HuH-7 (cell line): ENCODE results near the gene CAMSAP3.

Source experiments
- DNase-seq: peaks from one replicate; pipeline ENCODE4 v3.0.0; 2011; ENCODE audit warnings: low spot score

Gene CAMSAP3, protein sequence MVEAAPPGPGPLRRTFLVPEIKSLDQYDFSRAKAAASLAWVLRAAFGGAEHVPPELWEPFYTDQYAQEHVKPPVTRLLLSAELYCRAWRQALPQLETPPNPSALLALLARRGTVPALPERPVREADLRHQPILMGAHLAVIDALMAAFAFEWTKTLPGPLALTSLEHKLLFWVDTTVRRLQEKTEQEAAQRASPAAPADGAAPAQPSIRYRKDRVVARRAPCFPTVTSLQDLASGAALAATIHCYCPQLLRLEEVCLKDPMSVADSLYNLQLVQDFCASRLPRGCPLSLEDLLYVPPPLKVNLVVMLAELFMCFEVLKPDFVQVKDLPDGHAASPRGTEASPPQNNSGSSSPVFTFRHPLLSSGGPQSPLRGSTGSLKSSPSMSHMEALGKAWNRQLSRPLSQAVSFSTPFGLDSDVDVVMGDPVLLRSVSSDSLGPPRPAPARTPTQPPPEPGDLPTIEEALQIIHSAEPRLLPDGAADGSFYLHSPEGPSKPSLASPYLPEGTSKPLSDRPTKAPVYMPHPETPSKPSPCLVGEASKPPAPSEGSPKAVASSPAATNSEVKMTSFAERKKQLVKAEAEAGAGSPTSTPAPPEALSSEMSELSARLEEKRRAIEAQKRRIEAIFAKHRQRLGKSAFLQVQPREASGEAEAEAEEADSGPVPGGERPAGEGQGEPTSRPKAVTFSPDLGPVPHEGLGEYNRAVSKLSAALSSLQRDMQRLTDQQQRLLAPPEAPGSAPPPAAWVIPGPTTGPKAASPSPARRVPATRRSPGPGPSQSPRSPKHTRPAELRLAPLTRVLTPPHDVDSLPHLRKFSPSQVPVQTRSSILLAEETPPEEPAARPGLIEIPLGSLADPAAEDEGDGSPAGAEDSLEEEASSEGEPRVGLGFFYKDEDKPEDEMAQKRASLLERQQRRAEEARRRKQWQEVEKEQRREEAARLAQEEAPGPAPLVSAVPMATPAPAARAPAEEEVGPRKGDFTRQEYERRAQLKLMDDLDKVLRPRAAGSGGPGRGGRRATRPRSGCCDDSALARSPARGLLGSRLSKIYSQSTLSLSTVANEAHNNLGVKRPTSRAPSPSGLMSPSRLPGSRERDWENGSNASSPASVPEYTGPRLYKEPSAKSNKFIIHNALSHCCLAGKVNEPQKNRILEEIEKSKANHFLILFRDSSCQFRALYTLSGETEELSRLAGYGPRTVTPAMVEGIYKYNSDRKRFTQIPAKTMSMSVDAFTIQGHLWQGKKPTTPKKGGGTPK

DNA sequence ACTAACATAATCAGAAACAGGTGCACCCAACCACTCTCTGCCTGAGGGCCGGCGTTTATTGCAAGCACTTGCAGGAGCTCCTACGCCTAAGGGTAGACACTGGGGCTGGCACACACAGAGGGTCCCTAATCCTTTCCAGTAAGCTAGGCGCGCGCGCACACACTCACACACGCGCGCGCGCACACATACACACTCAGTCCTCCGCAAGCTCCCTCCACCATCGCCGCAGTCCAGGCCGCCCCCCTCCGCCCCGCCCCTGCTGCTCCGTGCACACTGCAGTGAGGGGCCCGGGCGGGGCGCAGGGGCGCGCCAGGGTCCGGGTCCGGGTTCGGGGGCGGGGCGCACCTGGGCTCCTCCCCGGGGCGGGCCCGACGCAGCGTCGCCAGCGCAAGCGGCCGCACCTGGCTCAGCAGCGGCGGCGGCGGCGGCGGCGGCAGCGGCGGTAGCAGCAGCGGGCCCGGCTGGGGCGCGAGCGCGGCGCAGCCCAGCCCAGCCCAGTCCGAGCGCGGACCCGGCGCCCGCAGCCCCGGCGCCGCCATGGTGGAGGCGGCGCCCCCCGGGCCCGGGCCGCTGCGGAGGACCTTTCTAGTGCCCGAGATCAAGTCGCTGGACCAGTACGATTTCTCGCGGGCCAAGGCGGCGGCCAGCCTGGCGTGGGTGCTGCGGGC, at the start of gene CAMSAP3:
Gene CAMSAP3, plus strand, starts transcription at position 398 of the 668 bp plus-strand sequence. Its CDS starts 140 bp downstream, at position 538.
- peak; percentile 75 for DNase-seq

DNA sequence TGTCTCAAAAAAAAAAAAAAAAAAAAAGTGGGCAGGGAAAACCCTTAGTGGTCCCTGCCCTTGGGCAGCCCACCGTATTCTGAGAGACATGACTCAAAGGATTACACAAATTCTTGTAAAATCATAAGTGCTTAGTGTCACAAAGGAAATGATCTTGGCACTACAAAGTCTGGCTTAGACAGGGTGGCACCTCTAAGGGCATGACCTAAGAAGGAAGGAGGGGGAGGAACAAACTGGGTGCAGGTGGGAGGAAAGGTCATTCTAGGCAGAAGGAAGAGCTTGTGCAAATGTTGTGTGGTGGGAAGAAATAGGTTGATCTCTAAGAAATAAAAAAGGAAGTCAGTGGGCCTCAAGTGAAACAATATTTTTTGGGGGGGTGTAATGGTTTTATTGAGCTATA, 49.8 kb upstream of the CAMSAP3 start:
- no peak for DNase-seq

DNA sequence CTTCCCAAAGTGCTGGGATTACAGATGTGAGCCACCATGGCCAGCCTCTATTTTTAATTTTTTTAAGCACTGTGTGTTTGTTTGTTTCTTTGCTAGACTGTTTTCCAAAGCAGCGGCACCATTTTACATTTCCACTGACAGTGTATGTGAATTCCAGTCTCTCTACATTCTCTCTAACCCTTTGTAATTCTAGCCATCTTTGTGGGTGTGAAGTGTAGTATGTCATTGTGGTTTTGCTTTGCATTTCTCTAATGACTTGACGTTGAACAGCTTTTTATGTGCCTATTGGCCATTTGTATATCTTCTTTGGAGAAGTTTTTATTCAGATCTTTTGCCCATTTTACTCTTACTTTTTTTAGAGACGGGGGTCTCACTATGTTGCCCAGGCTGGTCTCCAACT, 48.5 kb upstream of the CAMSAP3 start:
- no peak for DNase-seq

DNA sequence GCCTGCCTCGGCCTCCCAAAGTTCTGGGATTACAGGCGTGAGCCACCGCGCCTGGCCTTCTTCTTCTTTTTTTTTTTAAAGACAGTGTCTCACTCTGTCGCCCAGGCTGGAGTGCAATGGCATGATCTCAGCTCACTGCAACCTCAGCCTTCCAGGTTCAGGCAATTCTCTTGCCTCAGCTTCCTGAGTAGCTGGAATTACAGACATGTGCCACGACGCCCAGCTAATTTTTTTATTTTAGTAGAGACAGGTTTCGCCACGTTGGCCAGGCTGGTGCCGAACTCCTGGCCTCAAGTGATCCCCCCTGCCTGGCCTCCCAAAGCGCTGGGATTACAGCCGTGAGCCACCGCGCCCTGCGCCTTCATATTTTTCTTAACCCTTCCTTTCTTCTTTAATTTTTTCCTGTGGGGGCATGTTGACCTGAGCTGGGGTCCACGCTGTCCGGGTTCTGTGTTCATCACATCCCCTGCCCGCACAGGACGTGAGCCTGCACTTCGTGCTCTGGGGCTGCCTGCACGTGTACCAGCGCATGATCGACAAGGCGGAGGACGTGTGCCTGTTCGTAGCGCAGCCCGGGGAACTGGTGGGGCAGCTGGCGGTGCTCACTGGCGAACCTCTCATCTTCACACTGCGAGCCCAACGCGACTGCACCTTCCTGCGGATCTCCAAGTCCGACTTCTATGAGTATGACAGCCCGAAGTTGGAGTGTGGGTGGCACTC, 46.1 kb upstream of the CAMSAP3 start:
- no peak for DNase-seq

DNA sequence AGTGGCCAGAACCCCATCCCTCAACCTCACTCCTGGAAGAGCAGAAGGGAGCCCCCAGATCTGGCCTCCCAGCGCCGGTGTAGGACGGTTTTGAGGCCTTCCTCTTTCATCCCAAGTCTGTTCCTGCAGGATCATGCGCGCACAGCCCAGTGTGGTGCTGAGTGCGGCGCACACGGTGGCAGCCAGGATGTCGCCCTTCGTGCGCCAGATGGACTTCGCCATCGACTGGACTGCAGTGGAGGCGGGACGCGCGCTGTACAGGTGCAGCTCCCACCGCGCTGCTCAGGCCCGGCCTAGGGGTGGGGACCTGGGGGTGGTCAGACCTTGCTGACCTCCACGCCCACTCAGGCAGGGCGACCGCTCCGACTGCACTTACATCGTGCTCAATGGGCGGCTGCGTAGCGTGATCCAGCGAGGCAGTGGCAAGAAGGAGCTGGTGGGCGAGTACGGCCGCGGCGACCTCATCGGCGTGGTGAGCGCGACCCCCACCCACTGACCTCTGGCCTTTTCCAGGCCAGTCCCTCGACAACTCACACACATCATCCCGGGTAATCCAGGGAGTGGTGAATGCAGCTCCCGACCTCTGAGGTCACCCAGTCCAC, 45.4 kb upstream of the CAMSAP3 start:
- DNase-seq, result no peak

DNA sequence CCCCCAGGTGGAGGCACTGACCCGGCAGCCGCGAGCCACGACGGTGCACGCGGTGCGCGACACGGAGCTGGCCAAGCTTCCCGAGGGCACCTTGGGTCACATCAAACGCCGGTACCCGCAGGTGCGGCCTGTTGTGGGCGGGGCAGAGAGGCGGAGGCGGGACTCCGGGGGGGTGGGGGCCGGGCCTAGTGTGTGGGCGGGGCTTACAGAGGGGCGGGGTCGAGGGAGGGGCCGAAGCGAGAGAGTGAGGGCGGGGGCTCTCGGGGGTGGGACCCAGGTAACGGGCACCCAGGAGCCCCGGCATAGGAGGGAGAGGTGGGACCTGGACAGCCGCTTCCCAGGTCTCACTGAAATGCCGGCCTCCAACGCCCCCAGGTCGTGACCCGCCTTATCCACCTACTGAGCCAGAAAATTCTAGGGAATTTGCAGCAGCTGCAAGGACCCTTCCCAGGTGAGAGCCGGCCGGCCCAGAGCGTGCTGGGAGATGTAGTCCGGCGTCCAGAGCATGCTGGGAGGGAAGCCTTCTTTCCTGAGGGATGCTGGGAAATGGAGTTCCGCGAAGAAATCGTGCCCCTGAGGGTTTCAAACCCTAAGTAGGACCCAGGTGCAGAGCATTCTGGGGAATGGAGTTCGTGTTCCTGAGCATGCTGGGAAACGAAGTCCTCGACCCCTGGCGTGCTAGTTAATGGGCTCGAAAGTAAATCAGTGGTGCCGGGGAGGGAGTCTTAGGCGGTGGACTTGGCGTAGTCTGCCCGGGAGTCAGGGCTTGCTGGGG, 44.5 kb upstream of the CAMSAP3 start:
- peak; percentile 55 for DNase-seq

DNA sequence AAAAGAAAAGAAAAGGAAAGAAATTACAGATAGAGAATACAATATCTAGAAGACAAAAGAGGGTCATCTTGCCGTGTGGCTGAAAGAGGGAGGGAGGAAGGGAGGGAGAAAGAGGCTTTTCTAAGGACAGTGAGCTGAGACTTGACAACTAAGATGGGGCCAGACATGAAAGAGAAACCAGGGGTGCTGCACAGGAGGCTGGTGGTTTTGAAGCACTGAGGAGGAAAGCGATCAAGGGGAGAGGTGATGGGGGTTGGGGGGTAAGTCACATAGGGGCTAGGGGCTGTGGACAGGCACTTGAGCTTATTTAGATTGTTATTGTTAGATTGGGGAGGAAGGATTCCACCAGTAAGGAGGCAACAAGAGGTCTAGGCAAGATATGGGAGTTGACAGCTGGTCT, 42.9 kb upstream of the CAMSAP3 start:
- DNase-seq, result no peak

DNA sequence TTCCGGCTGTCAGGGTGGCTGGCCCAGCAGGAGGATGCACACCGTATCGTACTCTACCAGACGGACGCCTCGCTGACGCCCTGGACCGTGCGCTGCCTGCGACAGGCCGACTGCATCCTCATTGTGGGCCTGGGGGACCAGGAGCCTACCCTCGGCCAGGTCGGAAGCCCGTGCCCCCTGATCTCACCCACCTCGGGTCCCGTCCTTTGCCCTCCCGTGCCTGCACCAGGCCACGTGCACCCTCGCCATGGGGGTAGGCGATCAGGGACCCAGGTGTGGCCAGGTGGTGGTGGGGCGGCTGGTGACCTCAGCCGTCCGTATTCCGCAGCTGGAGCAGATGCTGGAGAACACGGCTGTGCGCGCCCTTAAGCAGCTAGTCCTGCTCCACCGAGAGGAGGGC, 41.1 kb upstream of the CAMSAP3 start:
- DNase-seq, result no peak

DNA sequence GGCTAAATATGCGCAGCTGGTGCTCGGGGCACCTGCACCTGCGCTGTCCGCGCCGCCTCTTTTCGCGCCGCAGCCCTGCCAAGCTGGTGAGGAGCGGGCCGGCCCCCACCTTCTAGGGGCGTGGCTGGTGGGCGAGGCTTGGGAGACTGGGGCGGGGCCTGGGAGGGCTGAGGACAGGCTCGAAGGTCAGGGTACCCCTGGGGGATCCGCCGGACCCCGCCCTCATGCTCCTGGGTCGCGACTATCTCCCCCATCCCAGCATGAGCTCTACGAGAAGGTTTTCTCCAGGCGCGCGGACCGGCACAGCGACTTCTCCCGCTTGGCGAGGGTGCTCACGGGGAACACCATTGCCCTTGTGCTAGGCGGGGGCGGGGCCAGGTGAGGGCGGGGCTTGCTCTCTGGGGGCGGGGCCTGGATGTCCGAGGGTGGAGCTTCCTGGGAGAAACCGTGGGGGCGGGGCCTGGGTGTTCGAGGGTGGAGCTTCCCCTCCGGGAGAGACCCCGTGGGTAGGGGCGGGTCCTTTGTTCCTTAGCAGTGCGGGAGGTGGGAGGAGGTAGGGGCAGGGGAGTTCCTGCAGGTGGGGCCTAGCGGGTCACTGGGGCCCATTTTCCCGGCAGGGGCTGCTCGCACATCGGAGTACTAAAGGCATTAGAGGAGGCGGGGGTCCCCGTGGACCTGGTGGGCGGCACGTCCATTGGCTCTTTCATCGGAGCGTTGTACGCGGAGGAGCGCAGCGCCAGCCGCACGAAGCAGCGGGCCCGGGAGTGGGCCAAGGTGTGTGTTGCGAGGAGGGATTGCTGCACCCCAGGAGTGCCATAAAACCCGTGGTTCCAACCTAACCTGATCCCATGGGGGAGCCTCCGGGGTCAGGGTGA, 40.4 kb upstream of the CAMSAP3 start:
- no peak for DNase-seq

DNA sequence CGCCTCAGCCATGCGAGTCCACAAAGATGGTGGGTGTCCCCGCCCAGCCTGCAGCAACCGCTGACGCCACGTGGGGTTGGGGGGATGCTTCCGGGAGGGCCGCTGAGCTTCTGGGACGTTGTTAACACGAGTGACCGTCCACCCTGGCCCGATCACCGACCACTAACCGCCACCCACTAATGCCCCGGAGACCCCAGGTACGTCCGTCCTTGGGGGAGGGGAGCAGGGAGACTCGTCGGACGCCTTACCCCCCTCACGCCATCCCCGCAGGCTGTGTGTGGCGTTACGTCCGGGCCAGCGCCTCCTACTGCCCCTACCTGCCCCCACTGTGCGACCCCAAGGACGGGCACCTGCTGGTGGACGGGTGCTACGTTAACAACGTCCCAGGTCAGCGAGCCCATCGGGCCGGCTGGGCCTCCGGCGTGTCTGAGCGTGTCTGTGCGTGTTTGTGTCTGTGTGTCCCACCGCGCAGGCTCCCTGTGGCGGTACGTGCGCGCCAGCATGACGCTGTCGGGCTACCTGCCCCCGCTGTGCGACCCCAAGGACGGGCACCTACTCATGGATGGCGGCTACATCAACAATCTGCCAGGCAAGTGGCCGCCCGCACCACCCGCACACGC, 38.9 kb upstream of the CAMSAP3 start:
- no peak for DNase-seq

DNA sequence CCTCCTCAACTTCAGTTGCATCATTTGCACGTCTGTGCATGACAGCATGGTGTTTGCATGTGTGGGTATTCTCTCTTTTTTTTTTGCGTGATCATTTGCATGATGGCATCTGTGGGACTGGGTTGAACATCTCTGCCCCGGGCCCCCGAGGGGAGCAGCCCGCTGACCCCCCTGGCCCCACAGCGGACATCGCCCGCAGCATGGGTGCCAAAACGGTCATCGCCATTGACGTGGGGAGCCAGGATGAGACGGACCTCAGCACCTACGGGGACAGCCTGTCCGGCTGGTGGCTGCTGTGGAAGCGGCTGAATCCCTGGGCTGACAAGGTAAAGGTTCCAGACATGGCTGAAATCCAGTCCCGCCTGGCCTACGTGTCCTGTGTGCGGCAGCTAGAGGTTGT, 37.0 kb upstream of the CAMSAP3 start:
- DNase-seq, result no peak

DNA sequence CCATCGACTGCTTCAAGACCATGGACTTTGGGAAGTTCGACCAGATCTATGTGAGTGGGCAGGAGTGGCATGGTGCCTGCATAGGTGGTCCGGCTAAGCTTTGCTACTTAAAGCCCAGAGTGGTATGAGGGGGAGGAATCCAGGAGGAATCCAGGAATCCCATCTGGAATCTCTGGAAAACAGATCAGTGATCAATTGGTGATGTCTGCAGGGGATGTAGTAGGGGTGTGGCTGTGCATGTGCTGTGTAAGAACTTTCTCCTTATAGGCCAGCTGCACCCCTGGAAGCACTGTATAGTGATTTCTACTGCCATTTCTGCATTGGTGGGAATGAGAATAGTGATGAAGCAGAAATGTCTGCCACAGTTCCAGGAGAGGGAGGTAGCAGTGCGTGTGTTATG, 36.6 kb upstream of the CAMSAP3 start:
- no peak for DNase-seq

DNA sequence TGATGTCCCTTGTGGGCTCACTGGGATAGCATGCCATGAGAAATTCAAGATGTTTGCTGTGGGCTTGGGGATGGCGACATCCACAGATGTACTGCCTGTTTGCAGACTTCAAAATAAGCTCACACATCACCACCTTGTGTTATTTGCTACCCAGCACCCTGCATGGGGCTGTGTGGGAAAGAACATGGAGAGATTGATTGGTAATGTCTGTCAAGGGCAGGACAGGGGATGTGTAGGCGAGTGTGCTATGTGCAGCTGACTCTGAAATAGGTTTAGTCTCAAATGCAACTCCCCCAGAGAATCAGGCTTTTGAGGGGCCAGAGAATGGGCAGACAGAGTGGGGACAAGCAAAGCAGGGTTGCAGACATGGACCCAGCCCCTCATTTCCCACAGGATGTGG, 35.4 kb upstream of the CAMSAP3 start:
- DNase-seq, result no peak

DNA sequence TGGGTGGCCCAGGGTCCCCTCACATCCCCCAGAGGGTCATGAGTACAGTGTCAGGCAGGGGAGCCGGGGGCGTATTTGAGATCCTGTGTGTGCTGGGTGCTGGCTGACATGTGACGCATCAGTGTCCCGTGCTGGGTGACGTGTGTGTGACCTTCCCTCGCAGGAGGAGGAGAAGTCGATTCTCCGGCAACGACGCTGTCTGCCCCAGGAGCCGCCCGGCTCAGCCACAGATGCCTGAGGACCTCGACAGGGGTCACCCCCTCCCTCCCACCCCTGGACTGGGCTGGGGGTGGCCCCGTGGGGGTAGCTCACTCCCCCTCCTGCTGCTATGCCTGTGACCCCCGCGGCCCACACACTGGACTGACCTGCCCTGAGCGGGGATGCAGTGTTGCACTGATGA, 34.3 kb upstream of the CAMSAP3 start:
- DNase-seq, result no peak

DNA sequence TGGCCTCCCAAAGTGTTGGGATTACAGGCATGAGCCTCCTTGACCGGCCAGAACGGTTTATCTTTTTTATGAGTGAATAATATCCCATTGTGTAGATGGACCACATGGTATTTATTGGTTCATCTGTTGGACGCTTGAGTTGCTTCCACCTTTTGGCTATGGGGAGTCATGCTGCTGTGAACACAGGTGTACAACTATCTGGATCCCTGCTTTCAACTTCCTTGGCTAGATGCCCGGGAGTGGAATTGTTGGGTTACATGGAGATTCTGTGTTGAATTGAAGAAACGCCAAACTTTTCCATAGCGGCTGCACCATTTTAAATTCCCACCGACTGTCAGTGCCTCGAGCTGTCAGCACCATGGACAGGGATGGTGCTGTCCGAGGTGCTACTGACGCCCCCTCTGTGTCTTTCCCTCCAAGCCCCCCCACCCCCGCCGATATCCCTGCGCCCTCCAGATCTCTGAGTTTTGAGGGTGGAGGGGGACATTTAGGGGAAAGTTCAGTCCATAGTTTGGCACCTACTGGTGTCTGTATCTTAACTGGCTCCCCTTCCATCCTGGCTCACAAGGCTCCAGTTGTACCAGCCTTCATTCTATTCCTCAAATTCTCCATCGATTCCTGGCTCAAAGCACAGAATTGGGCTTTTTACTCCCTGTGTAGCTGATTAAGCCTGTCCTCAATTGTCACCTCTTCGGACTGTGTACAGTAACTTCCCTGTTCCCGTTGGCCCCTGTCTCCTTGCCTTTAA, 32.8 kb upstream of the CAMSAP3 start:
- no peak for DNase-seq

DNA sequence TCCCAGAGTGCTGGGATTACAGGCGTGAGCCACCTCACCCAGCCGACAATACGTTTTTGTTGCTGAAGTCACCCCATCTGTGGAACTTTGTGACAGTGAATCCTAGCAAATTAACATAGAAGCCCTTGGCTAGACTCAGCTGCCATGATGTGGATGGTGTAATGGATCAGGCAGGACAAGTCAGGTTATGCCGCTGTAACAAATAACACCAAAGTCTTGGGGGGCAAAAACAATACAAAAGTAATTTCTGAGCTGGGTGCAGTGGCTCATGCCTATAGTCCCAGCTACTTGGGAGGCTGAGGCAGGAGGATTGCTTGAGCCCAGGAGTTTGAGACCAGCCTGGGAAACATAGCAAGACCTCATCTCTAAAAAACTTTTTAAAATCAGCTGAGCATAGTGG, 30.8 kb upstream of the CAMSAP3 start:
- DNase-seq, result no peak

DNA sequence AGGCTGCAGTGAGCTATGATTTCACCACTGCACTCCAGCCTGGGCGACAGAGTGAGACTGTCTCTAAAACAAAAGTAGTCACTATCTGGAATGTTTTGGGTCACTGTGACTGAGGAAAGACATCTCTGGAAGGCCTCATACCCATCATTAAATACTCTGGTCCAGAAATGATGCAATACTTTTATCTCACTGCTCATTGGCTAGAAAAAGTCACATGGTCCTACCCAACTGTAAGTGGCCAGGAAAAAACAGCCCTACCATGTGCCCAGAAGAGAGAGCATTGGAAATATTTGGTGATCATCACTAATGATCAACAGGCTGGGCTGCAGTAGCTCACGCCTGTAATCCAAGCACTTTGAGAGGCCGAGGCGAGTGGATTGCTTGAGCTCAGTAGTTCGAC, 30.3 kb upstream of the CAMSAP3 start:
- DNase-seq, result no peak

DNA sequence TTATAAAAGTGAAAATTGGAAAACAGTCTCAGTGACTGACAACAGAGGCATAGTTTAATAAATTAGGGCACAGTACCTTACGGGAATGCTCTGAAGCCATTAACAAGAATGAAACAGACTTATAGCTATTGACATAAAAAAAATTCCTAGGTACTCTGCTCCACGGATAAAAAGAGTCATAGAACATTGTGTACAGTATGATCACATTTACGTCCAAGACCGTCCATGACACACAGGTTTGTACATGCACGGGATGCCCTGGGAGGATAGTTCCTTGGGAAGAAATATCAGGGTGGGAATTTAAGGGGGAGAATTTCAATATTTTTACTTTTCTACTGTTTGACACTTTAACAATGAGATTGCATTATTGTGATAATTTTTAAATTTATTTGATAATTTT, 24.9 kb upstream of the CAMSAP3 start:
- no peak for DNase-seq
